ENCODE results near the gene C6orf47. TPM values are rescaled to one million over a fixed set of nuclear protein-coding genes. Genes with fewer than 3 reads are reported as not detected.

C6orf47 gene
- total and polyA plus RNA-seq, 2 of the 13 experiments (the other 11 are each of a cell fraction or from before 2014, with no cell fraction given) = 1.7 to 18.1 TPM

GRCh38 chr6:31702819-31703716 is 42.5 kb upstream of the C6orf47 start, which contains the start of gene ABHD16A (continued):
- TF ChIP-seq ZNF292 (CRISPR knock-in tag; IDR thresholded peaks at IDR 0.05; ENCODE audit: borderline replicate concordance, low read depth) (peak; percentile 66; the same call in 1 of the 2 replicates), CAMTA2 (CRISPR knock-in tag; IDR thresholded peaks at IDR 0.05; ENCODE audit: borderline replicate concordance) (peak; percentile 38; the same call in 1 of the 2 replicates), NBN (conservative IDR thresholded peaks at IDR 0.05) (no peak), NONO (IDR thresholded peaks at IDR 0.05) (no peak), NONO (CRISPR knock-in tag; conservative IDR thresholded peaks at IDR 0.05) (peak; percentile 94), KAT2B (IDR thresholded peaks at IDR 0.05; ENCODE audit: borderline replicate concordance, low read depth, low read length) (no peak), TAF1 (CRISPR knock-in tag; IDR thresholded peaks at IDR 0.05) (peak; percentile 63), SMAD9 (CRISPR knock-in tag; IDR thresholded peaks at IDR 0.05) (no peak), ZNF564 (CRISPR knock-in tag; IDR thresholded peaks at IDR 0.05) (peak; percentile 70; the same call in 1 of the 2 replicates), ZNF354B (CRISPR knock-in tag; IDR thresholded peaks at IDR 0.05) (no peak), ZNF317 (CRISPR knock-in tag; IDR thresholded peaks at IDR 0.05) (peak; percentile 84), EP300 (IDR thresholded peaks at IDR 0.05; ENCODE audit: low read depth in 2 of 2, low read length in 2 of 2) (peak; percentile 56 to 79; a peak in 3 of 4 replicates), EP300 (CRISPR knock-in tag; IDR thresholded peaks at IDR 0.05; ENCODE audit: borderline replicate concordance) (no peak), TBX2 (CRISPR knock-in tag; IDR thresholded peaks at IDR 0.05; ENCODE audit: borderline replicate concordance) (peak; percentile 98), ZMAT3 (CRISPR knock-in tag; conservative IDR thresholded peaks at IDR 0.05) (peak; percentile 50; the same call in 1 of the 2 replicates), ZNF33A (CRISPR knock-in tag; IDR thresholded peaks at IDR 0.05; ENCODE audit: borderline replicate concordance) (0 out of 2 replicates have a peak, but pooled peaks have one; percentile 58), SP4 (CRISPR knock-in tag; IDR thresholded peaks at IDR 0.05) (peak; percentile 43), ZNF331 (CRISPR knock-in tag; IDR thresholded peaks at IDR 0.05) (peak; percentile 91), KMT2A (CRISPR knock-in tag; IDR thresholded peaks at IDR 0.05) (0 out of 2 replicates have a peak, but pooled peaks have one; percentile 18), TGIF2 (CRISPR knock-in tag; IDR thresholded peaks at IDR 0.05) (no peak; the same call in none of the 2 replicates), FOXC1 (CRISPR knock-in tag; IDR thresholded peaks at IDR 0.05; ENCODE audit: borderline replicate concordance) (0 out of 2 replicates have a peak, but pooled peaks have one; percentile 69), FOXA1 (IDR thresholded peaks at IDR 0.05) (no peak), FOXA1 (CRISPR knock-in tag; IDR thresholded peaks at IDR 0.05) (peak; percentile 46), PITX1 (CRISPR knock-in tag; IDR thresholded peaks at IDR 0.05) (peak; percentile 54), ATF7-NPFF (CRISPR knock-in tag; IDR thresholded peaks at IDR 0.05; ENCODE audit: low read depth) (no peak), CBX5 (CRISPR knock-in tag; IDR thresholded peaks at IDR 0.05; ENCODE audit: borderline replicate concordance) (peak; percentile 73; the same call in 1 of the 2 replicates), ZNF639 (CRISPR knock-in tag; conservative IDR thresholded peaks at IDR 0.05) (peak; percentile 80; the same call in 1 of the 2 replicates), ZBTB20 (CRISPR knock-in tag; IDR thresholded peaks at IDR 0.05; ENCODE audit: borderline replicate concordance, low read depth) (peak; percentile 61; the same call in 1 of the 2 replicates)
- TF ChIP-seq, protein P1, sequence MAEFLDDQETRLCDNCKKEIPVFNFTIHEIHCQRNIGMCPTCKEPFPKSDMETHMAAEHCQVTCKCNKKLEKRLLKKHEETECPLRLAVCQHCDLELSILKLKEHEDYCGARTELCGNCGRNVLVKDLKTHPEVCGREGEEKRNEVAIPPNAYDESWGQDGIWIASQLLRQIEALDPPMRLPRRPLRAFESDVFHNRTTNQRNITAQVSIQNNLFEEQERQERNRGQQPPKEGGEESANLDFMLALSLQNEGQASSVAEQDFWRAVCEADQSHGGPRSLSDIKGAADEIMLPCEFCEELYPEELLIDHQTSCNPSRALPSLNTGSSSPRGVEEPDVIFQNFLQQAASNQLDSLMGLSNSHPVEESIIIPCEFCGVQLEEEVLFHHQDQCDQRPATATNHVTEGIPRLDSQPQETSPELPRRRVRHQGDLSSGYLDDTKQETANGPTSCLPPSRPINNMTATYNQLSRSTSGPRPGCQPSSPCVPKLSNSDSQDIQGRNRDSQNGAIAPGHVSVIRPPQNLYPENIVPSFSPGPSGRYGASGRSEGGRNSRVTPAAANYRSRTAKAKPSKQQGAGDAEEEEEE (CRISPR knock-in tag; IDR thresholded peaks at IDR 0.05; ENCODE audit: borderline replicate concordance) = no peak

All from HepG2 (cell line).